GM21619 (cell line): ENCODE measurements around the gene TRPC4.

Experiments used
- ATAC-seq: cut with Tn5 transposase; IDR thresholded peaks from one replicate; pipeline ENCODE4 v1.9.1; 2021; ENCODE audit not compliant: unreplicated experiment

The TRPC4 gene

GRCh38 chr13:37735293-37735692 is 134.3 kb downstream of the TRPC4 start:
- no peak for ATAC-seq

- no peak for ATAC-seq
These were observed 139.7 kb downstream of the TRPC4 start for GRCh38 chr13:37729876-37730275.

GRCh38 chr13:37716420-37717195 is 153.0 kb downstream of the TRPC4 start:
- no peak for ATAC-seq

GRCh38 chr13:37715606-37716015 is 154.0 kb downstream of the TRPC4 start:
- no peak for ATAC-seq

GRCh38 chr13:37709318-37709717 is 160.3 kb downstream of the TRPC4 start:
- no peak for ATAC-seq

GRCh38 chr13:37707739-37708500 is 161.7 kb downstream of the TRPC4 start:
- ATAC-seq, result no peak

- no peak for ATAC-seq
These were observed 163.5 kb downstream of the TRPC4 start for GRCh38 chr13:37706041-37706440.

- ATAC-seq, result no peak
These were observed 167.6 kb downstream of the TRPC4 start for GRCh38 chr13:37701972-37702371.

- ATAC-seq, result no peak
These were observed 168.3 kb downstream of the TRPC4 start for GRCh38 chr13:37701306-37701705.

GRCh38 chr13:37700887-37701286 is 168.7 kb downstream of the TRPC4 start:
- no peak for ATAC-seq

- no peak for ATAC-seq
These were observed 174.4 kb downstream of the TRPC4 start for GRCh38 chr13:37695200-37695599.

GRCh38 chr13:37690361-37690760 is 179.2 kb downstream of the TRPC4 start:
- ATAC-seq, result no peak

GRCh38 chr13:37686501-37686900 is 183.1 kb downstream of the TRPC4 start:
- no peak for ATAC-seq

- no peak for ATAC-seq
These were observed 184.4 kb downstream of the TRPC4 start for GRCh38 chr13:37685206-37685605.

GRCh38 chr13:37682496-37682895 is 187.1 kb downstream of the TRPC4 start:
- no peak for ATAC-seq

- no peak for ATAC-seq
These were observed 188.1 kb downstream of the TRPC4 start for GRCh38 chr13:37681281-37682032.

GRCh38 chr13:37680137-37680536 is 189.4 kb downstream of the TRPC4 start:
- ATAC-seq, result no peak

- ATAC-seq, result no peak
These were observed 190.5 kb downstream of the TRPC4 start for GRCh38 chr13:37679043-37679442.

GRCh38 chr13:37669845-37670244 is 199.7 kb downstream of the TRPC4 start:
- ATAC-seq, result no peak

- no peak for ATAC-seq
These were observed 201.9 kb downstream of the TRPC4 start for GRCh38 chr13:37667702-37668101.

GRCh38 chr13:37666036-37666435 is 203.5 kb downstream of the TRPC4 start:
- ATAC-seq, result no peak

GRCh38 chr13:37665420-37665819 is 204.2 kb downstream of the TRPC4 start:
- no peak for ATAC-seq
